Transverse colon (tissue), 3 donors: ENCODE data around the gene GTF3C4.

Experiments
- CTCF ChIP-seq, 5 experiments: fragments of 200-600 bp in 3 of 5; fragments of 450-650 bp in 2 of 5; sonication (generic) in 3 of 5; IDR thresholded peaks; 1 replicate in 2 of 5; 2 replicates in 3 of 5; pipeline ENCODE4 v1.5.1; 2016 to 2017; ENCODE audit warnings: antibody characterized with exemption in 5 of 5, inconsistent platforms in 3 of 5, mild to moderate bottlenecking in 2 of 5, moderate library complexity in 1 of 5
- POLR2A ChIP-seq: fragments of 450-650 bp; IDR thresholded peaks from one replicate; pipeline ENCODE4 v1.6.1; 2016; ENCODE audit warnings: antibody characterized with exemption, mild to moderate bottlenecking, moderate library complexity

GRCh38 chr9:132740526-132741309 lies 70.5 kb downstream of the GTF3C4 start:
- TF ChIP-seq CTCF (IDR thresholded peaks at IDR 0.05) (no peak), POLR2A (no peak)
